Measurements from ENCODE around the gene CABYR.

Gene CABYR
- 2.5 to 2.6 reads per million in 2 donors for total RNA-seq

GRCh38 chr18:24138789-24139616 lies at the start of gene CABYR:
TSS of gene CABYR (plus strand) at chr18:24139062. CDS start at chr18:24143115, 4,053 bp downstream.
- peak; percentile 67 for DNase-seq

GRCh38 chr18:24089076-24089475 lies 49.8 kb upstream of the CABYR start:
- DNase-seq = no peak

GRCh38 chr18:24089515-24090337 lies 49.1 kb upstream of the CABYR start:
- DNase-seq = no peak

GRCh38 chr18:24090876-24091275 lies 48.0 kb upstream of the CABYR start:
- DNase-seq = no peak

GRCh38 chr18:24094561-24094960 lies 44.3 kb upstream of the CABYR start:
- no peak for DNase-seq

GRCh38 chr18:24095976-24096375 lies 42.9 kb upstream of the CABYR start:
- no peak for DNase-seq

- DNase-seq = no peak
These were observed 35.4 kb upstream of the CABYR start for GRCh38 chr18:24103320-24104021.

GRCh38 chr18:24104486-24104885 lies 34.4 kb upstream of the CABYR start:
- no peak for DNase-seq

- DNase-seq = no peak
These were observed 30.2 kb upstream of the CABYR start for GRCh38 chr18:24108641-24109040.

- DNase-seq = no peak
These were observed 26.9 kb upstream of the CABYR start for GRCh38 chr18:24111936-24112335.

- no peak for DNase-seq
These were observed 26.4 kb upstream of the CABYR start for GRCh38 chr18:24112464-24112863.

- DNase-seq = no peak
These were observed 25.8 kb upstream of the CABYR start for GRCh38 chr18:24112874-24113615.

- DNase-seq = no peak
These were observed 23.8 kb upstream of the CABYR start for GRCh38 chr18:24114924-24115549.

GRCh38 chr18:24115628-24116027 lies 23.2 kb upstream of the CABYR start:
- DNase-seq = no peak

- DNase-seq = no peak
These were observed 19.9 kb upstream of the CABYR start for GRCh38 chr18:24118750-24119577.

- DNase-seq = no peak
These were observed 18.2 kb upstream of the CABYR start for GRCh38 chr18:24120676-24121075.

GRCh38 chr18:24121625-24122024 lies 17.2 kb upstream of the CABYR start:
- no peak for DNase-seq

GRCh38 chr18:24126155-24126961 lies 12.5 kb upstream of the CABYR start:
- no peak for DNase-seq

GRCh38 chr18:24127735-24128134 lies 11.1 kb upstream of the CABYR start:
- no peak for DNase-seq

- DNase-seq = no peak
These were observed 10.2 kb upstream of the CABYR start for GRCh38 chr18:24128700-24129099.
